Activated CD4-positive, alpha-beta T cell treated with anti-CD3 and anti-CD28 coated beads, Interleukin-2, amount 10 ng/mL, durations not matched to agents 24 days and 14 days (primary cell): ENCODE measurements around the gene MMRN1. TPM values are rescaled to one million over a fixed set of nuclear protein-coding genes. Genes with fewer than 3 reads are reported as not detected.

Experiments used
- DNase-seq: peaks from one replicate; pipeline ENCODE4 v3.0.0; 2022
- H3K27ac Mint-ChIP-seq: one replicate; pipeline ENCODE4 v1.8.0; 2022; ENCODE audit warnings: mild to moderate bottlenecking, mixed read lengths
- H3K27me3 Mint-ChIP-seq: one replicate; pipeline ENCODE4 v1.8.0; 2022; ENCODE audit warnings: mixed read lengths
- H3K36me3 Mint-ChIP-seq: one replicate; pipeline ENCODE4 v1.8.0; 2022; ENCODE audit warnings: low read depth, mild to moderate bottlenecking, mixed read lengths
- H3K4me1 Mint-ChIP-seq: one replicate; pipeline ENCODE4 v1.8.0; 2021; ENCODE audit warnings: mixed read lengths
- H3K4me3 Mint-ChIP-seq: one replicate; pipeline ENCODE4 v1.8.0; 2022; ENCODE audit warnings: mild to moderate bottlenecking, moderate library complexity, mixed read lengths
- H3K9me3 Mint-ChIP-seq: one replicate; pipeline ENCODE4 v1.8.0; 2021; ENCODE audit warnings: mixed read lengths
- intact Hi-C: fragments of 100-400 bp; cut with micrococcal nuclease; formaldehyde crosslinking; loops from one replicate; pipeline ENCODE4 v1.15.1; 2023
- total RNA-seq: library from RNA; stranded (reverse); gene quantifications from 2 replicates; pipeline ENCODE4 v1.2.3, GENCODE V29; 2022

MMRN1 gene, protein sequence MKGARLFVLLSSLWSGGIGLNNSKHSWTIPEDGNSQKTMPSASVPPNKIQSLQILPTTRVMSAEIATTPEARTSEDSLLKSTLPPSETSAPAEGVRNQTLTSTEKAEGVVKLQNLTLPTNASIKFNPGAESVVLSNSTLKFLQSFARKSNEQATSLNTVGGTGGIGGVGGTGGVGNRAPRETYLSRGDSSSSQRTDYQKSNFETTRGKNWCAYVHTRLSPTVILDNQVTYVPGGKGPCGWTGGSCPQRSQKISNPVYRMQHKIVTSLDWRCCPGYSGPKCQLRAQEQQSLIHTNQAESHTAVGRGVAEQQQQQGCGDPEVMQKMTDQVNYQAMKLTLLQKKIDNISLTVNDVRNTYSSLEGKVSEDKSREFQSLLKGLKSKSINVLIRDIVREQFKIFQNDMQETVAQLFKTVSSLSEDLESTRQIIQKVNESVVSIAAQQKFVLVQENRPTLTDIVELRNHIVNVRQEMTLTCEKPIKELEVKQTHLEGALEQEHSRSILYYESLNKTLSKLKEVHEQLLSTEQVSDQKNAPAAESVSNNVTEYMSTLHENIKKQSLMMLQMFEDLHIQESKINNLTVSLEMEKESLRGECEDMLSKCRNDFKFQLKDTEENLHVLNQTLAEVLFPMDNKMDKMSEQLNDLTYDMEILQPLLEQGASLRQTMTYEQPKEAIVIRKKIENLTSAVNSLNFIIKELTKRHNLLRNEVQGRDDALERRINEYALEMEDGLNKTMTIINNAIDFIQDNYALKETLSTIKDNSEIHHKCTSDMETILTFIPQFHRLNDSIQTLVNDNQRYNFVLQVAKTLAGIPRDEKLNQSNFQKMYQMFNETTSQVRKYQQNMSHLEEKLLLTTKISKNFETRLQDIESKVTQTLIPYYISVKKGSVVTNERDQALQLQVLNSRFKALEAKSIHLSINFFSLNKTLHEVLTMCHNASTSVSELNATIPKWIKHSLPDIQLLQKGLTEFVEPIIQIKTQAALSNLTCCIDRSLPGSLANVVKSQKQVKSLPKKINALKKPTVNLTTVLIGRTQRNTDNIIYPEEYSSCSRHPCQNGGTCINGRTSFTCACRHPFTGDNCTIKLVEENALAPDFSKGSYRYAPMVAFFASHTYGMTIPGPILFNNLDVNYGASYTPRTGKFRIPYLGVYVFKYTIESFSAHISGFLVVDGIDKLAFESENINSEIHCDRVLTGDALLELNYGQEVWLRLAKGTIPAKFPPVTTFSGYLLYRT
- total RNA-seq = not detected in 2 replicates

GRCh38 chr4:89894649-89895550 lies at the start of gene MMRN1:
MMRN1 (plus strand) TSS chr4:89894854; CDS start chr4:89894972, 118 bp downstream.
- intact Hi-C loops = loop anchor here (5.0 kb wide), 1 partner anchor 58 kb away; the partner anchor contains the start of gene SNCA
- Mint-ChIP-seq H3K36me3 (no peaks in the 10 kb centered on the region), H3K27me3 (peaks cover 3% of the 10 kb centered on the region), H3K4me3 (peak within 1 kb of the TSS; percentile 55), H3K4me1 (peaks cover 14% of the 10 kb centered on the region), H3K27ac (no peak within 1 kb of the TSS), H3K9me3 (no peaks in the 10 kb centered on the region)
- DNase-seq = peak; percentile 70

DNA sequence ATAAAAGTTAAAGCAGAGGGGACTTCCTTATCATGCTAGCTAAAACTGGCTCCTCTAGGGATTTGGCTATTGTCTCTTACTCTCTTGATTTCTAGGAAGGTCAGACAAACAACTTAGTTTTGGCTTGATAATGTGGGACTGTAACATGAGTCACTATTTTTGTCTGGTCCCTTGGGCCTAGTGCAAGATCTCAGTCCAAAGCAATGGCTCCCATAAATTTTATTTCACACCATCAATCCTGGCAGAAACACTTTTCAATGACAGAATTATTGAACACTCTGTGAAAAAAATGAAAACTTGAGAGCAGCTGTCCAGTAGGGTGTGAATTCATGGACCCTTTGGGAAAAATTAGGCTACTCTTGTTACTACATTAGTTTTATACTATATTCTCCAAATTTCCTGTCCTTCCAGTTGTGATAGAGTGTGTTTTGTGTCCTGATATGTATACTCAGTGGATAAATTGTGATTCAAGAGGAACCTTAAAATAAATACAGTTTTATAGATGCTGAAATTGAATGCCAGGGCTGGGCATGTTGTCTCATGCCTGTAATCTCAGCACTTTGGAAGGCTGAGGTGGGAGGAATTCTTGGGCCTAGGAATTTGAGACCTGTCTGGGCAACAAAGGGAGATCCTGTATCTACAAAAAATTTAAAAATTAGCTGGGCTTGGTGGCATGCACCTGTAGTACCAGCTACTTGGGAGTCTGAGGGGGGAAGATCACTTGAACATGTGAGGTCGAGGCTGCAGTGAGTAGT lies 46.9 kb upstream of the MMRN1 start:
- H3K4me1 Mint-ChIP-seq = no peaks in the 10 kb centered on the region
- H3K4me3 Mint-ChIP-seq = no peak overlapping the region
- peaks cover 13% of the 10 kb centered on the region for H3K27me3 Mint-ChIP-seq
- no peak for DNase-seq
- no peak overlapping the region for H3K27ac Mint-ChIP-seq
- intact Hi-C loops = no loop called here
- H3K9me3 Mint-ChIP-seq = peaks cover 4% of the 10 kb centered on the region
- no peaks in the 10 kb centered on the region for H3K36me3 Mint-ChIP-seq

- no peak for DNase-seq
- Mint-ChIP-seq H3K4me1 (no peaks in the 10 kb centered on the region), H3K27me3 (peaks cover 9% of the 10 kb centered on the region), H3K36me3 (no peaks in the 10 kb centered on the region), H3K27ac (no peak overlapping the region), H3K4me3 (no peak overlapping the region), H3K9me3 (peaks cover 1% of the 10 kb centered on the region)
- intact Hi-C loops = no loop called here
Observed at GRCh38 chr4:89855236-89855635, 39.4 kb upstream of the MMRN1 start.

- intact Hi-C loops = no loop called here
- no peak for DNase-seq
- no peak overlapping the region for H3K27ac Mint-ChIP-seq
- no peaks in the 10 kb centered on the region for H3K36me3 Mint-ChIP-seq
- H3K4me3 Mint-ChIP-seq = no peak overlapping the region
- H3K9me3 Mint-ChIP-seq = no peaks in the 10 kb centered on the region
- H3K4me1 Mint-ChIP-seq = no peaks in the 10 kb centered on the region
- peaks cover 20% of the 10 kb centered on the region for H3K27me3 Mint-ChIP-seq
Observed at GRCh38 chr4:89860971-89861370, 33.7 kb upstream of the MMRN1 start.

GRCh38 chr4:89863533-89863932 lies 31.1 kb upstream of the MMRN1 start:
- no peak overlapping the region for H3K4me3 Mint-ChIP-seq
- peaks cover 25% of the 10 kb centered on the region for H3K27me3 Mint-ChIP-seq
- DNase-seq = no peak
- no peaks in the 10 kb centered on the region for H3K36me3 Mint-ChIP-seq
- no peak overlapping the region for H3K27ac Mint-ChIP-seq
- H3K9me3 Mint-ChIP-seq = no peaks in the 10 kb centered on the region
- H3K4me1 Mint-ChIP-seq = no peaks in the 10 kb centered on the region
- intact Hi-C loops = no loop called here

DNA sequence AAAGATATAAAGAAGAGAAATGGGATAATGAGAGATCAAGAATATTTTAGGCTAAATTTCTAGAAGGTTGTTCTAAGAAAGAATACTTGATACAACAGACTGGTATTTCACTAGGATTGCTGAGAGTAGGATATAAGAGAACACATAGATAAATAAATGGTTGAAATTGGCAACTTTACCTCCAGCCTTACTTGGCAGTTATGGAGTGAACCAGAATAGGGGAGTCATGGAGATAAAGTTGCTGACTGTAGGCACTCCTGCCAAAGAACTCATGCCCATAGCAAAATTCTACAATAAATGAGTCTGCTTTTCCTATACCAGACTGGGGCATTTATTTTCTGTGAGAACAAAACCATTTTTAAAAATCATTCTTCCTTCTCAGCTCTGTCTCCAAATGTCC lies 26.4 kb upstream of the MMRN1 start:
- DNase-seq = no peak
- Mint-ChIP-seq H3K4me1 (no peaks in the 10 kb centered on the region), H3K4me3 (no peak overlapping the region), H3K27me3 (peaks cover 16% of the 10 kb centered on the region), H3K27ac (no peak overlapping the region), H3K9me3 (no peaks in the 10 kb centered on the region), H3K36me3 (no peaks in the 10 kb centered on the region)
- intact Hi-C loops = no loop called here

DNA sequence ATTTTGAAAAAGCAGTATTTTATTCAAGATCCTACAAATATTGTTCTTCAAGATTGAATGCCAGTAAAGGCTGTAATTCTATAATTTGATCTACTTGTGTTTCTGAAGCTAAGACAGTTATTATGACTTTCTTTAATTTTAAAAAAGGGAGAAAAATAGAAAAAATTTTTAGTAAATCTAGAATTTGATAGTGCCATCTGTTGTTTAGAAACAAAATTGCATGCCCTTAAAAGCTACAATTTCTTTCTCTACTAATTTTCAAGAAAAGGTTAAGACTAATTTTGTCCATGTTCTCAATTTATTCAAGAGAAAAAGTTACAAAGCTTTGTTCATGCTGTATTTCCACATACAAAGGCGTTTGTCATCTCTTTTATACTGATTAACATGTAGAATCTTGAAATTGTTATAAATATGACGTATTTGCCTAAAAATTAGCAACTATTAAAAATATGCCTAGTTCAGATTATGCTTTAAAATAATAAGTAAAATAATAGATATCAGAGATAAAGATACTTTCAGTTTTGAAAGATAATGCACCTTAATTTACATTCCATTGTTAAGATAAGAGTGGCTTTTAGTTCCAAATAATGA lies 25.6 kb upstream of the MMRN1 start:
- intact Hi-C loops = no loop called here
- Mint-ChIP-seq H3K4me3 (no peak overlapping the region), H3K36me3 (no peaks in the 10 kb centered on the region), H3K27me3 (peaks cover 14% of the 10 kb centered on the region), H3K27ac (no peak overlapping the region), H3K4me1 (no peaks in the 10 kb centered on the region), H3K9me3 (no peaks in the 10 kb centered on the region)
- no peak for DNase-seq

- intact Hi-C loops = no loop called here
- Mint-ChIP-seq H3K27me3 (peaks cover 16% of the 10 kb centered on the region), H3K4me3 (no peak overlapping the region), H3K27ac (no peak overlapping the region), H3K36me3 (no peaks in the 10 kb centered on the region), H3K9me3 (no peaks in the 10 kb centered on the region), H3K4me1 (peaks cover under 1% of the 10 kb centered on the region)
- no peak for DNase-seq
Observed at GRCh38 chr4:89871211-89871610, 23.4 kb upstream of the MMRN1 start.

DNA sequence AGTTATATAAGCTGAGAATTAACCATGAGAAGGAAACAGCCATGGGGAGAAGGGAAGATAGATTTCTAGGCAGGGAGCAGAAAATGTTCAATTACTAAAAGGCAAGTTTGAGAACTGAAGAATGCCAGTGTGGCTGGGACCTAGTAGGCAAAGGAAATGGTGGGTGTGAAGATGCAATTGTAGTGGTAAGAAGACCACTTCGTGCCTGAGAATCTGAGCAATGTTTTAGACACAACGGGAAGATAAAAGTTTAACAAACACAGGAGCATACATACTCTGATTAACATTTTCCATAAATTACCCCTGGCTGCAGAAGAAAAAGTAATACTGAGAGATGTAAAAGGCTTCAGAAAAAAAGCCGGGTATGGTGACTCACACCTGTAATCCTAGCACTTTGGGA lies 18.1 kb upstream of the MMRN1 start:
- Mint-ChIP-seq H3K9me3 (no peaks in the 10 kb centered on the region), H3K36me3 (no peaks in the 10 kb centered on the region), H3K4me1 (peaks cover 4% of the 10 kb centered on the region), H3K27ac (no peak overlapping the region), H3K27me3 (peaks cover 13% of the 10 kb centered on the region), H3K4me3 (no peak overlapping the region)
- DNase-seq = no peak
- intact Hi-C loops = no loop called here

DNA sequence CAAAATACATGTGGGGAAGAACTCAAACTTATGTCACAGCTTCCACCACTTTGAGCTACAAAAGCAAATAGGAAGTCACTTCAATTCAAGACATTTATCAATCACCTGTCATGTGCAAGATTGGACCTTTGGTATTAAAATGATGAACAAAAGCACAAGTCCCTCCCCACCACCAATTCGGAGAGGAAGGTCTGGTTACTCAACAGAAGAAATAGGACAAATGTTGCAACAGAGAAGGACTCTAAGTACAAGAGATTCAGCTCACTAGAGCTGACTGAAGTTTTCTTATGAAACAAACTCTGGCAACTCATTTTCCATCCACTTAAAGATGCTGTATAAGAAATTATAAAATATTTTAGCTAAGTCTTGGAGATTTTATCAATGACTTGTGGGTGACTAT lies 16.0 kb upstream of the MMRN1 start:
- Mint-ChIP-seq H3K9me3 (no peaks in the 10 kb centered on the region), H3K27ac (no peak overlapping the region), H3K27me3 (peaks cover 22% of the 10 kb centered on the region), H3K36me3 (no peaks in the 10 kb centered on the region), H3K4me3 (no peak overlapping the region), H3K4me1 (peaks cover 4% of the 10 kb centered on the region)
- intact Hi-C loops = no loop called here
- no peak for DNase-seq

DNA sequence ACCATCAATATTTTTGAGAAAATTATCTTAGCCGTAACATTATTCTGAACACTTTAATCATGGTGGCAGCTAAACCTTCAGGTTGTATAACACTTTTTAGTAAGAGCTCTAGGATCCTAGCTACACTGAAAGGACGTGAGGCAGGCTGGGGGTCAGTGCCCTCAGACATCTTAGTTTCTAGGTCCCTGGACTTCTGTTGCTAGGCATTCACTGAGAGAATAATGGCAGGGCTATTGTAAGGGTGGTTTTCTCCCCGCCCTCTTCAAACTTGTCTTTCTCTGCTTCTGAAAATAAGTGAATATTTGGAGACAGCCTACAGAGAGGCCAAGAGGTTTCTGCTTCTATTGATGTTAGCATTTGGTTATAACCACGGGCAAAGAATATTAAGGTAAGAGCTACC lies 15.4 kb upstream of the MMRN1 start:
- DNase-seq = no peak
- intact Hi-C loops = no loop called here
- Mint-ChIP-seq H3K4me1 (peaks cover 4% of the 10 kb centered on the region), H3K27ac (no peak overlapping the region), H3K9me3 (no peaks in the 10 kb centered on the region), H3K4me3 (no peak overlapping the region), H3K27me3 (peaks cover 22% of the 10 kb centered on the region), H3K36me3 (no peaks in the 10 kb centered on the region)

DNA sequence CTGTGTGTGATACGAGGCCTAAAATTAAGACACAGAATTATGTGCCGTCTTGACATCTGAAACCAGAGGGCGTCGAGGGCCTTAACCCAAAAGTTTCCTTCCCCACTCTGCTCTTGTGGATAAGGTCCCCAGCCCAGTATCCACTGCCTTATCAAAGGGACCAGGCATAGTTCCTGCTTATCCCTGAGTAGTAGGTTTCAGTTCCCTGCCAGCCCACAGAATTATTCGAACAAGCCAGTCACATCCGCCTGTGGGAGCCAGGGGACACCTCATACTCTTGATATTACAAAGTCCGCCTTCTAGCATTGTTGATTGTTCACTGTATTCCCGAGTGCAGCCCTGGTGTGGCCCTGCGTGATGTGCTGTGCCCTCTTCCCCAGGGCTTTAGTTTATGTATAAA lies 5.4 kb upstream of the MMRN1 start:
- intact Hi-C loops = no loop called here
- Mint-ChIP-seq H3K27me3 (peaks cover 28% of the 10 kb centered on the region), H3K36me3 (no peaks in the 10 kb centered on the region), H3K9me3 (no peaks in the 10 kb centered on the region), H3K27ac (no peak overlapping the region), H3K4me1 (peaks cover 3% of the 10 kb centered on the region), H3K4me3 (no peak overlapping the region)
- DNase-seq = no peak
